Transverse colon (tissue), 4 donors: Measurements from ENCODE around the gene MFRP. TPM values are rescaled to one million over a fixed set of nuclear protein-coding genes. Genes with fewer than 3 reads are reported as not detected.

Source experiments
- DNase-seq: peaks from one replicate; pipeline ENCODE4 v3.0.0-alpha.2; 2019
- H3K27ac ChIP-seq, 4 donors: fragments of 200-600 bp; sonication (generic); 2 replicates each; pipeline ENCODE4 v1.5.1; 2016 to 2018; ENCODE audit warnings: inconsistent platforms in 4 of 4
- H3K27me3 ChIP-seq: fragments of 200-600 bp; sonication (generic); 2 replicates; pipeline ENCODE4 v1.5.1; 2017; ENCODE audit warnings: inconsistent platforms
- H3K36me3 ChIP-seq, 4 donors: fragments of 200-600 bp; sonication (generic); 2 replicates each; pipeline ENCODE4 v1.5.1; 2017 to 2019; ENCODE audit warnings: inconsistent platforms in 4 of 4
- H3K4me1 ChIP-seq, 4 donors: fragments of 200-600 bp; sonication (generic); 2 replicates each; pipeline ENCODE4 v1.5.1; 2017 to 2020; ENCODE audit warnings: inconsistent platforms in 4 of 4
- H3K4me3 ChIP-seq, 4 donors: fragments of 200-600 bp; sonication (generic); 1 replicate in 1 of 4; 2 replicates in 3 of 4; pipeline versions ENCODE4 v1.5.1 to v1.6.1; 2017 to 2019; ENCODE audit warnings: inconsistent platforms in 4 of 4
- H3K9me3 ChIP-seq, 2 donors: fragments of 200-600 bp; sonication (generic); 2 replicates each; pipeline ENCODE4 v1.5.1; 2017 to 2019; ENCODE audit warnings: inconsistent platforms in 2 of 2
- EP300 ChIP-seq: sonication (generic); formaldehyde crosslinking; IDR thresholded peaks from one replicate; pipeline ENCODE4 v1.6.1; 2017; ENCODE audit warnings: antibody characterized with exemption, low read depth
- POLR2A ChIP-seq: fragments of 450-650 bp; IDR thresholded peaks from one replicate; pipeline ENCODE4 v1.6.1; 2016; ENCODE audit warnings: antibody characterized with exemption, mild to moderate bottlenecking, moderate library complexity
- POLR2AphosphoS5 ChIP-seq, 3 donors: sonication (generic); formaldehyde crosslinking; IDR thresholded peaks; one replicate each; pipeline ENCODE4 v1.6.1; 2016; ENCODE audit warnings: antibody characterized with exemption in 3 of 3
- WGBS, 2 donors: methylation state at CpG; one replicate each; pipeline ENCODE4 v1.1.5; 2018; ENCODE audit warnings: low coverage in 1 of 2; 5-methylcytosine and 5-hydroxymethylcytosine counted together
- in situ Hi-C, 4 donors: fragments of 200-750 bp; cut with MboI; loops; one replicate each; pipeline versions ENCODE4 v1.15.0 to v1.15.1; 2017; ENCODE audit warnings: low sequenced_read_pairs in 3 of 4, low pct_ligation_motif_present in 1 of 4, low pct_unique_long_range_greater_than_20kb in 1 of 4
- intact Hi-C: fragments of 100-400 bp; cut with DNase I; formaldehyde crosslinking; loops from one replicate; pipeline ENCODE4 v1.15.1; 2023; ENCODE audit warnings: low total_unique reads
- total RNA-seq, 4 donors: library from RNA; depleted of rRNA; stranded (reverse); fragments of >200 nt; gene quantifications; one replicate each; pipeline ENCODE4 v1.1.0, GENCODE V29; 2016
- TF ChIP-seq, protein P1 (sequence below), 5 experiments: fragments of 200-600 bp in 3 of 5; fragments of 450-650 bp in 2 of 5; sonication (generic) in 3 of 5; IDR thresholded peaks; 1 replicate in 2 of 5; 2 replicates in 3 of 5; pipeline ENCODE4 v1.5.1; 2016 to 2017; ENCODE audit warnings: antibody characterized with exemption in 5 of 5, inconsistent platforms in 3 of 5, mild to moderate bottlenecking in 2 of 5, moderate library complexity in 1 of 5

The MFRP gene
- total RNA-seq, 4 donors from 2014 or later: 0.32 TPM; not detected in 3

GRCh38 chr11:119319700-119320239 lies 26.7 kb downstream of the MFRP start:
- TF ChIP-seq, protein P1, sequence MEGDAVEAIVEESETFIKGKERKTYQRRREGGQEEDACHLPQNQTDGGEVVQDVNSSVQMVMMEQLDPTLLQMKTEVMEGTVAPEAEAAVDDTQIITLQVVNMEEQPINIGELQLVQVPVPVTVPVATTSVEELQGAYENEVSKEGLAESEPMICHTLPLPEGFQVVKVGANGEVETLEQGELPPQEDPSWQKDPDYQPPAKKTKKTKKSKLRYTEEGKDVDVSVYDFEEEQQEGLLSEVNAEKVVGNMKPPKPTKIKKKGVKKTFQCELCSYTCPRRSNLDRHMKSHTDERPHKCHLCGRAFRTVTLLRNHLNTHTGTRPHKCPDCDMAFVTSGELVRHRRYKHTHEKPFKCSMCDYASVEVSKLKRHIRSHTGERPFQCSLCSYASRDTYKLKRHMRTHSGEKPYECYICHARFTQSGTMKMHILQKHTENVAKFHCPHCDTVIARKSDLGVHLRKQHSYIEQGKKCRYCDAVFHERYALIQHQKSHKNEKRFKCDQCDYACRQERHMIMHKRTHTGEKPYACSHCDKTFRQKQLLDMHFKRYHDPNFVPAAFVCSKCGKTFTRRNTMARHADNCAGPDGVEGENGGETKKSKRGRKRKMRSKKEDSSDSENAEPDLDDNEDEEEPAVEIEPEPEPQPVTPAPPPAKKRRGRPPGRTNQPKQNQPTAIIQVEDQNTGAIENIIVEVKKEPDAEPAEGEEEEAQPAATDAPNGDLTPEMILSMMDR (IDR thresholded peaks at IDR 0.05): no peak
- TF ChIP-seq EP300: no peak
- no peak for TF ChIP-seq POLR2A
- TF ChIP-seq POLR2AphosphoS5 (IDR thresholded peaks at IDR 0.05): no peak
- Histone ChIP-seq H3K9me3 (no peaks in the 10 kb centered on the region), H3K36me3 (no peaks in the 10 kb centered on the region), H3K4me3 (no peak overlapping the region), H3K4me1 (peaks cover 30 to 70% (median 58%) of the 10 kb centered on the region in 4 donors), H3K27ac (peak overlapping the region; percentile 82 to 97 (median 87)), H3K27me3 (peaks cover 60% of the 10 kb centered on the region)
- in situ Hi-C loops: no loop called here
- intact Hi-C loops: loop anchor here (5.0 kb wide), 1 partner anchor 112 kb away; the partner anchor contains the start of gene CBL
- 52 to 66% methylated on average over 4 to 11 of the region's 11 CpGs for WGBS, 2 donors
- DNase-seq: no peak

DNA sequence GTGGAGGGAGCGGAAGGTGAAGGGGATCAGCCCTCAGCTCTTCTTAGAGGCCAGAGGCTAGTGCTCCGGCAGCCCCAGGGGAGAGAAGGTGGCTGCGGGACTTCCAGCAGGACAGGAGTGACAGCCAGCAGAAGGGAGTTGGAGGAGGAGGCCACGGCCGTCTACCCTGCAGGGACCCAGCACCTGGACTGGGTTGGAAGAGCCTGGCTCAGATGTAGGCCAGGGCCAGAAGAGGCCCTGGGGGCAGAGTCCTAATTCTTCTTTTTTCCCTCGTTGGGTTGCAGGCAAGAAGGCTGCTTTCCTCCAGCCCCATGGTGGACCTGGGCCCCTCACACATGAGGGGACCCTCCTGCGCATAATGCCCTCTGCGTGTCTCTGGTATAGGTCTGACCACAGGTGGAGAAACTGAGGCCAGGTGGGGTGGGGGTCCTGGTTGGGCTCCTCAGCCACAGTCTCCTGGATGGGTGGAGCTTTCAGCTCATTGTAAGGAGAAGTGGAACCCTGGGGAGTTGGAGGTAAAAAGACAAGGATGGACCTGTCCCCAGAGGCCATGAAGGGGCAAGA lies 27.3 kb downstream of the MFRP start:
- no peak overlapping the region for H3K4me3 ChIP-seq
- 69 to 90% methylated on average over 2 to 8 of the region's 8 CpGs for WGBS, 2 donors
- intact Hi-C loops (no loop called here), in situ Hi-C loops (no loop called here)
- H3K27ac ChIP-seq: peak overlapping the region; percentile 82 to 97 (median 87)
- DNase-seq: no peak
- H3K9me3 ChIP-seq: no peaks in the 10 kb centered on the region
- TF ChIP-seq, protein P1 (IDR thresholded peaks at IDR 0.05): no peak
- H3K4me1 ChIP-seq: peaks cover 30 to 72% (median 59%) of the 10 kb centered on the region in 4 donors
- H3K36me3 ChIP-seq: no peaks in the 10 kb centered on the region
- H3K27me3 ChIP-seq: peaks cover 65% of the 10 kb centered on the region

DNA sequence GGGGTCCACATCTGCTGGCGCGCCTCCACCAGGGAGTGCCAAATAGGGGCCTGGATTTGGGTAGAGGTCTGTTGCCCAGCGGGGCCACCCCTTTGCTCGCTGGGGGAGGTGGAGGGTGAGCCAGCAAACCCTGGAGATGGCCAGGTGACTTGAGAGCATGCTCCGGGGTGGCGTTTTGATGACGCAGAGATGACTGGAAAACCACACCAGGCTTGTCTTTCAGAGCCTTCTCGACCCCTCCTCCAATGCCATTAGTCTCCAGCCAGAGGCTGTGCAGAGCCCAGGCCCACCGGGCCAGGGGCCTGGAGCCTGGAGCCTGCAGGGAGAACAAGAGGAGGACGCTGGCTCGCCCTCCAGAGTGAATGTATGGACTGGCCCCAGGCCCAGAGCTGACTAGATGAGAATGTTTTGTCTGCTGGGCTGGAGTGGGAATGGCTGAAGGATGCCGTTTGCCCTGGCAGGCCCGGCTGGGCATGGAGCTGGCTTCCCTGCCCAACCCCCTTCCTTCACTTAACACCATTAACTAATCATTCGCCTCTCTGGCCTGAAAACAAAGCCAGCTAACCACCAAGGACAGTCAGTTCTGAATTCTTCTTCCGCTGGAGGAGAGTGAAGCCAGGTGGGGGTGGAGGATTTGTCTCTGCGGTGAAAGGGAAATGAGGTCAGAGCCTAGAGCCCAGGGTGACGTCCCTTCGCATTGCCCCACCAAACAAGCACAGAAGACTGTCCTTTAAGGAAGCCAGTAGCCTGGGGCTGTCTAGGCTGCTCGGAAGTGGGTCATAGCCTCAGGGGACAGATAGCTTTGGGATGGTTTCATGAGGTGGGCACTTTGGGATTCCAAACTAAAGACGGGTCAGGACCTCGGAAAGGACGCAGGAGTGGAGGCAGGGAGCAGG lies 28.0 kb downstream of the MFRP start:
- Histone ChIP-seq H3K36me3 (no peaks in the 10 kb centered on the region), H3K27ac (peak overlapping the region; percentile 82 to 97 (median 87)), H3K27me3 (peaks cover 68% of the 10 kb centered on the region), H3K4me1 (peaks cover 30 to 72% (median 59%) of the 10 kb centered on the region in 4 donors), H3K9me3 (no peaks in the 10 kb centered on the region), H3K4me3 (no peak overlapping the region)
- TF ChIP-seq EP300: peak; percentile 56
- peak; percentile 36 to 62 (median 40) for TF ChIP-seq POLR2AphosphoS5 (IDR thresholded peaks at IDR 0.05)
- TF ChIP-seq, protein P1 (IDR thresholded peaks at IDR 0.05): no peak
- TF ChIP-seq POLR2A: peak; percentile 44
- DNase-seq: peak; percentile 64
- intact Hi-C loops: no loop called here
- WGBS, 2 donors: 63 to 68% methylated on average over 5 to 21 of the region's 22 CpGs
- in situ Hi-C loops: no loop called here

- TF ChIP-seq POLR2AphosphoS5 (IDR thresholded peaks at IDR 0.05): no peak
- TF ChIP-seq, protein P1 (IDR thresholded peaks at IDR 0.05): no peak
- no peak for TF ChIP-seq POLR2A
- intact Hi-C loops: no loop called here
- 75 to 83% methylated on average over 3 to 14 of the region's 14 CpGs for WGBS, 2 donors
- in situ Hi-C loops: no loop called here
- Histone ChIP-seq H3K27ac (peak overlapping the region; percentile 82 to 97 (median 87)), H3K36me3 (no peaks in the 10 kb centered on the region), H3K4me3 (peak overlapping the region in 2 of 4 donors; percentile 54 to 56), H3K9me3 (no peaks in the 10 kb centered on the region), H3K4me1 (peaks cover 30 to 72% (median 59%) of the 10 kb centered on the region in 4 donors), H3K27me3 (peaks cover 68% of the 10 kb centered on the region)
- DNase-seq: no peak
These were observed 28.8 kb downstream of the MFRP start for GRCh38 chr11:119317592-119318239.
